ENCODE measurements around the gene KCNAB1. TPM values are rescaled to one million over a fixed set of nuclear protein-coding genes. Genes with fewer than 3 reads are reported as not detected.
"Not testable (repeated sequence)": the region's sequence is repeated elsewhere in the genome, so short reads cannot be mapped to it uniquely, and the experiment has no call there.

The KCNAB1 gene
- total RNA-seq, 3 donors from 2014 or later (not counting 1 experiment from before 2014, with no cell fraction given): not detected

DNA sequence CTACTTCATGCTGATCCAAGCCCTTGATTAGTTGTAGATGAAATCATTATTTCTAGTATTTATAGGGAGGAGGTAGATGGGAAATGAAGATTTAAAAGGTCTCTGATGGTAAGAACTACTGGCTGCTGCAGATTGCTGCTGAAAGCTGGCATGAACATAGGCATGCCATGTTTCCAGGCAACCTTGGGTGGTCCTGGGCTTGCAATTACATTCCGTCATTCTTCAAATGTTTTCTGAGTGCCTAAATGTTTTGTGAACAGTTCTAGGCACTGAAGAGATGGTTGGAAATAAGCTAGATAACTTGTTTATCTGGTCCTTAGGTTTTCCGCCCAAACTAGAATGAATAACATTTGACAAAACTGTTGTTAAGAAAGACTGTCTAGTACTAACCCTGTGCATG, 95.8 kb downstream of the KCNAB1 start:
- Mint-ChIP-seq H3K4me1 (no peaks in the 10 kb centered on the region), H3K9me3 (no peaks in the 10 kb centered on the region), H3K27ac (no peak overlapping the region), H3K36me3 (no peaks in the 10 kb centered on the region), H3K4me3 (no peak overlapping the region), H3K27me3 (ENCODE audit: low read depth in 2 of 2) (peaks cover 10 to 15% of the 10 kb centered on the region in 2 donors)
- no peaks in the 10 kb centered on the region for H3K36me3 ChIP-seq (ENCODE audit: control insufficient read depth, insufficient read depth, low read length)
- 96% methylated on average over 2 of the region's 2 CpGs for WGBS (ENCODE audit: insufficient coverage)
- ATAC-seq (no peak), DNase-seq (no peak)
- no peak overlapping the region for H3K27ac ChIP-seq (ENCODE audit: low read length)
- no peaks in the 10 kb centered on the region for H3K27me3 ChIP-seq (ENCODE audit: control insufficient read depth, insufficient read depth, low read length)
- H3K9me3 ChIP-seq (ENCODE audit: control insufficient read depth, insufficient read depth, low read length): no peaks in the 10 kb centered on the region
- TF ChIP-seq, protein P1, sequence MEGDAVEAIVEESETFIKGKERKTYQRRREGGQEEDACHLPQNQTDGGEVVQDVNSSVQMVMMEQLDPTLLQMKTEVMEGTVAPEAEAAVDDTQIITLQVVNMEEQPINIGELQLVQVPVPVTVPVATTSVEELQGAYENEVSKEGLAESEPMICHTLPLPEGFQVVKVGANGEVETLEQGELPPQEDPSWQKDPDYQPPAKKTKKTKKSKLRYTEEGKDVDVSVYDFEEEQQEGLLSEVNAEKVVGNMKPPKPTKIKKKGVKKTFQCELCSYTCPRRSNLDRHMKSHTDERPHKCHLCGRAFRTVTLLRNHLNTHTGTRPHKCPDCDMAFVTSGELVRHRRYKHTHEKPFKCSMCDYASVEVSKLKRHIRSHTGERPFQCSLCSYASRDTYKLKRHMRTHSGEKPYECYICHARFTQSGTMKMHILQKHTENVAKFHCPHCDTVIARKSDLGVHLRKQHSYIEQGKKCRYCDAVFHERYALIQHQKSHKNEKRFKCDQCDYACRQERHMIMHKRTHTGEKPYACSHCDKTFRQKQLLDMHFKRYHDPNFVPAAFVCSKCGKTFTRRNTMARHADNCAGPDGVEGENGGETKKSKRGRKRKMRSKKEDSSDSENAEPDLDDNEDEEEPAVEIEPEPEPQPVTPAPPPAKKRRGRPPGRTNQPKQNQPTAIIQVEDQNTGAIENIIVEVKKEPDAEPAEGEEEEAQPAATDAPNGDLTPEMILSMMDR (IDR thresholded peaks at IDR 0.05): no peak
- H3K4me3 ChIP-seq (ENCODE audit: low read length): no peak overlapping the region
- no peaks in the 10 kb centered on the region for H3K4me1 ChIP-seq (ENCODE audit: control insufficient read depth, insufficient read depth, low read length)
- intact Hi-C loops (cut with micrococcal nuclease): no loop called here

DNA sequence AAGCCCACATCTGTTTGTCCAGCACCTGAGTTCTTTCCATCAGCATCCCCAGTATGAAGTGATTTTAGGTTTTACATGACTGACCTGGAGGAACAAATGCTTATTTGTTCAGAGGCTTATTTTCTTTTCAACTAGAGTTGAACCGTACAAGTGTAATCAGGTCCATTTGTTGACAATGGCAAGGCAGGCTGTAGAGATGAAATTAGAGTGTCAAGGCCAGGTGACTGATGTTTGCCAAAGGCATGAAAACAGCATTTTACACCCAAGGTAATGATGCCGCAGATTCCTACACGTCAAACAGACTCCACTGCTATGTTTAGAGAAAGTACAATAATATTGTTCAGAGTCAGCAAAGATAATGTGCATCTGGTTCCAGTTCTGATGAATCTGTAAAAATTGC, 96.5 kb downstream of the KCNAB1 start:
- Histone ChIP-seq H3K4me1 (ENCODE audit: control insufficient read depth, insufficient read depth, low read length) (no peaks in the 10 kb centered on the region), H3K9me3 (ENCODE audit: control insufficient read depth, insufficient read depth, low read length) (no peaks in the 10 kb centered on the region), H3K4me3 (ENCODE audit: low read length) (no peak overlapping the region), H3K27ac (ENCODE audit: low read length) (no peak overlapping the region), H3K36me3 (ENCODE audit: control insufficient read depth, insufficient read depth, low read length) (no peaks in the 10 kb centered on the region), H3K27me3 (ENCODE audit: control insufficient read depth, insufficient read depth, low read length) (no peaks in the 10 kb centered on the region)
- H3K4me1 Mint-ChIP-seq: no peaks in the 10 kb centered on the region
- TF ChIP-seq, protein P1 (IDR thresholded peaks at IDR 0.05): no peak
- H3K27me3 Mint-ChIP-seq (ENCODE audit: low read depth in 2 of 2): peaks cover 10 to 11% of the 10 kb centered on the region in 2 donors
- no peak overlapping the region for H3K4me3 Mint-ChIP-seq
- H3K9me3 Mint-ChIP-seq: no peaks in the 10 kb centered on the region
- intact Hi-C loops (cut with micrococcal nuclease): no loop called here
- H3K27ac Mint-ChIP-seq: no peak overlapping the region
- H3K36me3 Mint-ChIP-seq: no peaks in the 10 kb centered on the region
- ATAC-seq: no peak
- no peak for DNase-seq
- 100% methylated on average over 2 of the region's 3 CpGs for WGBS (ENCODE audit: insufficient coverage)

DNA sequence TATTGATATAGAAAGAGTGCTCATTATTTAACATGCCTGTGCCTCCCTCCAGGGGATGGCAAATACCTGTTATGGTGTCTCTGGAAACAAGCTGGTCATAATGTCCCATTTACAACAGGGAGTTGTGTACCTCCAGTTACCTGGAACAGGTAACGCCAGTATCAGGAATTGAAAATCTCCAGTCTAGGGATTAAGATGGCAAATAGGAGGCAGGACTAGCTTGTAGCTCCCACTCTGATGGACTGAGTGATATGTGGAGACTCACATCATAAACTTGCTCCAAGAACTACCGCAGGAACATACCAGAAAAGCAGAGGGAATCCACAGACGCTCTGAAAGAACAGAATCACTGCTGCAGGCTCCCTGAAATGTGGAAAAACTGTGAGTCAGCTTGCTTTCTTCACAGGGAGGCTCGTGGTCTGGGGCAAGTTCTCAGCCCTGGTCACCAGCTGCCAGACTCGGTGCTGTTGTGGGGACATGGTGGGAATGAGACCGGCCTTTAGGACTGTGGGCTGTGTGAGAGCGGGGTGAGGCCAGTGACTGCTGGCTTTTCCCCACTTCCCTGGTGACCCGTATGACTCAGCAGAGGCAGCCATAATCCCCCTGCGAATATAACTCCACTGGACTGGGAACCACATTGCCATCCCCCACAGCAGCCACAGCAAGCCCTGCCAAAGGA, 97.4 kb downstream of the KCNAB1 start:
- no peak overlapping the region for H3K4me3 Mint-ChIP-seq
- TF ChIP-seq, protein P1 (IDR thresholded peaks at IDR 0.05): no peak
- ATAC-seq (no peak), DNase-seq (no peak)
- H3K27ac Mint-ChIP-seq: no peak overlapping the region
- Histone ChIP-seq H3K27me3 (ENCODE audit: control insufficient read depth, insufficient read depth, low read length) (no peaks in the 10 kb centered on the region), H3K4me3 (ENCODE audit: low read length) (no peak overlapping the region), H3K9me3 (ENCODE audit: control insufficient read depth, insufficient read depth, low read length) (no peaks in the 10 kb centered on the region), H3K36me3 (ENCODE audit: control insufficient read depth, insufficient read depth, low read length) (no peaks in the 10 kb centered on the region), H3K27ac (ENCODE audit: low read length) (no peak overlapping the region), H3K4me1 (ENCODE audit: control insufficient read depth, insufficient read depth, low read length) (no peaks in the 10 kb centered on the region)
- H3K9me3 Mint-ChIP-seq: no peaks in the 10 kb centered on the region
- H3K36me3 Mint-ChIP-seq: no peaks in the 10 kb centered on the region
- peaks cover under 1 to 6% of the 10 kb centered on the region in 2 donors for H3K27me3 Mint-ChIP-seq (ENCODE audit: low read depth in 2 of 2)
- WGBS (ENCODE audit: insufficient coverage): 81% methylated on average over 9 of the region's 9 CpGs
- no peaks in the 10 kb centered on the region for H3K4me1 Mint-ChIP-seq
- intact Hi-C loops (cut with micrococcal nuclease): no loop called here

DNA sequence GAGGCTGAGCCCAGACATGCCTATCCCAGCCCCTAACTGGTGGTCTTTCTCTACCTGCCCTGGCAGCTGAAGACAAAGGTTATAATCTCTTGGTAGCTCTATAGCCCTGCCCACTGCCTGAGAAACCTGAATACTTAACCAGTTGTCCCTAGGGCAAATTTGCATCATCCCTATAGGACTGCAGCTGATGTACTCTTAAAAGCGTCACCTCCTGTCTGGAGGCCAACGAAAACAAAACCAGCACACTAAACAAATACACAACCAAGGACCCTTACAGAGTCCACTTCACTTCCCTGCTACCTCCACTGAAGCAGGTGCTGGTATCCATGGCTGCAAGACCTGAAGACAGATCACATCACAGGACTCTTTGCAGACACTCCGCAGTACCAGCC, 98.0 kb downstream of the KCNAB1 start:
- H3K9me3 ChIP-seq (ENCODE audit: control insufficient read depth, insufficient read depth, low read length): no peaks in the 10 kb centered on the region
- H3K27ac Mint-ChIP-seq: no peak overlapping the region
- H3K4me1 ChIP-seq (ENCODE audit: control insufficient read depth, insufficient read depth, low read length): no peaks in the 10 kb centered on the region
- H3K27me3 ChIP-seq (ENCODE audit: control insufficient read depth, insufficient read depth, low read length): no peaks in the 10 kb centered on the region
- H3K27me3 Mint-ChIP-seq (ENCODE audit: low read depth in 2 of 2): peaks cover 0 to 6% of the 10 kb centered on the region in 2 donors
- no peak overlapping the region for H3K4me3 Mint-ChIP-seq
- ATAC-seq (no peak), DNase-seq (no peak)
- 86% methylated on average over 3 of the region's 3 CpGs for WGBS (ENCODE audit: insufficient coverage)
- no peak overlapping the region for H3K4me3 ChIP-seq (ENCODE audit: low read length)
- H3K36me3 ChIP-seq (ENCODE audit: control insufficient read depth, insufficient read depth, low read length): no peaks in the 10 kb centered on the region
- no peaks in the 10 kb centered on the region for H3K4me1 Mint-ChIP-seq
- H3K27ac ChIP-seq (ENCODE audit: low read length): no peak overlapping the region
- intact Hi-C loops (cut with micrococcal nuclease): no loop called here
- TF ChIP-seq, protein P1 (IDR thresholded peaks at IDR 0.05): no peak
- H3K36me3 Mint-ChIP-seq: no peaks in the 10 kb centered on the region
- H3K9me3 Mint-ChIP-seq: no peaks in the 10 kb centered on the region

DNA sequence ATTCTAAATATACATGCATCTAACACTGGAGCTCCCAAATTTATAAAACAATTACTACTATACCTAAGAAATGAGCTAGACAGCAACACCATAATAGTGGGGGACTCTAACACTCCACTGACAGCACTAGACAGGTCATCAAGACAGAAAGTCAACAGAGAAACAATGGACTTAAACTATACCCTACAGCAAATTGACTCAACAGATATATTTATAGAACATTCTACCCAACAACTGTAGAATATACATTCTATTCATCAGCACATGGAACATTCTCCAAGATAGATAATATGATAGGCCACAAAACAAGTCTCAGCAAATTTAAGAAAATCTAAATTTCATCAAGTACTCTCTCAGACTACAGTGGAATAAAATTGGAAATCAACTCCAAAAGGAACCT, 102.0 kb downstream of the KCNAB1 start:
- H3K9me3 ChIP-seq (ENCODE audit: control insufficient read depth, insufficient read depth, low read length); DNase-seq; H3K4me3 ChIP-seq (ENCODE audit: low read length); ATAC-seq; H3K4me3 Mint-ChIP-seq; H3K4me1 ChIP-seq (ENCODE audit: control insufficient read depth, insufficient read depth, low read length); H3K36me3 ChIP-seq (ENCODE audit: control insufficient read depth, insufficient read depth, low read length); intact Hi-C loops (cut with micrococcal nuclease); H3K27me3 ChIP-seq (ENCODE audit: control insufficient read depth, insufficient read depth, low read length); H3K4me1 Mint-ChIP-seq; H3K27ac ChIP-seq (ENCODE audit: low read length); H3K9me3 Mint-ChIP-seq; H3K36me3 Mint-ChIP-seq; H3K27ac Mint-ChIP-seq; H3K27me3 Mint-ChIP-seq (ENCODE audit: low read depth in 2 of 2): not testable (repeated sequence)

Measured in natural killer cell (primary cell).